Measurements from ENCODE around the gene HSD17B7. TPM values are rescaled to one million over a fixed set of nuclear protein-coding genes. Genes with fewer than 3 reads are reported as not detected.

Gene HSD17B7
- polyA plus RNA-seq, 3 donors, result 11.6 to 15.4 (median 11.9) TPM

GRCh38 chr1:162822391-162823200, 32.1 kb downstream of the HSD17B7 start:
- no peaks in the 10 kb centered on the region for H3K36me3 ChIP-seq (replicated peaks in 1 of 2; ENCODE audit: control insufficient read depth in 1 of 2, insufficient read depth in 2 of 2, low read length in 2 of 2)
- peaks cover 0 to 9% of the 10 kb centered on the region in 2 donors for H3K9me3 ChIP-seq (replicated peaks in 1 of 2; ENCODE audit: control insufficient read depth in 1 of 2, insufficient read depth in 1 of 2, low read length in 2 of 2)
- peaks cover 34 to 42% (median 37%) of the 10 kb centered on the region in 3 donors for H3K27me3 Mint-ChIP-seq (ENCODE audit: low read depth in 3 of 3)
- peak overlapping the region in 1 of 2 donors; percentile 81 for H3K4me3 Mint-ChIP-seq
- peaks cover 9% of the 10 kb centered on the region for H3K4me1 Mint-ChIP-seq
- no peak for TF ChIP-seq CTCF (IDR thresholded peaks at IDR 0.05)
- no peak overlapping the region for H2AFZ ChIP-seq (ENCODE audit: insufficient read depth, low read depth, low read length, poor library complexity, severe bottlenecking)
- H3K79me2 ChIP-seq (ENCODE audit: insufficient read depth, low read length), result no peaks in the 10 kb centered on the region
- 2% methylated on average over 36 of the region's 44 CpGs for whole genome bisulfite sequencing (ENCODE audit: insufficient coverage)
- H4K20me1 ChIP-seq (ENCODE audit: insufficient read depth, low read length), result no peaks in the 10 kb centered on the region
- peaks cover 42 to 46% of the 10 kb centered on the region in 2 donors for H3K27me3 ChIP-seq (ENCODE audit: control insufficient read depth in 2 of 2, insufficient read depth in 2 of 2, low read length in 2 of 2)
- intact Hi-C loops (cut with micrococcal nuclease), result no loop called here
- no peaks in the 10 kb centered on the region for H3K36me3 Mint-ChIP-seq
- H3K27ac ChIP-seq (ENCODE audit: low read depth in 1 of 2, low read length in 2 of 2), result no peak overlapping the region
- no peak overlapping the region for H3K9ac ChIP-seq (ENCODE audit: insufficient read depth, low read length, poor library complexity, severe bottlenecking)
- H3K4me1 ChIP-seq (ENCODE audit: control insufficient read depth in 1 of 2, insufficient read depth in 2 of 2, low read length in 2 of 2), result no peaks in the 10 kb centered on the region
- no peak overlapping the region for H3K4me3 ChIP-seq (replicated peaks in 1 of 3; ENCODE audit: low read depth in 2 of 3, low read length in 3 of 3)
- DNase-seq, result no peak
- H3K9me3 Mint-ChIP-seq, result peaks cover 0 to 9% (median 1%) of the 10 kb centered on the region in 7 donors
- H3K27ac Mint-ChIP-seq, result peak overlapping the region in 1 of 7 donors; percentile 50
- H3K4me2 ChIP-seq (replicated peaks; ENCODE audit: extremely low read depth, low read length, poor library complexity, severe bottlenecking), result no peak overlapping the region

GRCh38 chr1:162823231-162823630, 32.7 kb downstream of the HSD17B7 start:
- H4K20me1 ChIP-seq (ENCODE audit: insufficient read depth, low read length), result no peaks in the 10 kb centered on the region
- TF ChIP-seq CTCF (IDR thresholded peaks at IDR 0.05), result no peak
- no peak overlapping the region for H3K4me2 ChIP-seq (replicated peaks; ENCODE audit: extremely low read depth, low read length, poor library complexity, severe bottlenecking)
- no peaks in the 10 kb centered on the region for H3K36me3 ChIP-seq (replicated peaks in 1 of 2; ENCODE audit: control insufficient read depth in 1 of 2, insufficient read depth in 2 of 2, low read length in 2 of 2)
- no CpG with 5 or more reads among the region's 3 CpGs for WGBS (ENCODE audit: insufficient coverage)
- intact Hi-C loops (cut with micrococcal nuclease), result no loop called here
- H3K27me3 ChIP-seq (ENCODE audit: control insufficient read depth in 2 of 2, insufficient read depth in 2 of 2, low read length in 2 of 2), result peaks cover 42 to 46% of the 10 kb centered on the region in 2 donors
- H3K9ac ChIP-seq (ENCODE audit: insufficient read depth, low read length, poor library complexity, severe bottlenecking), result no peak overlapping the region
- Mint-ChIP-seq H3K27me3 (ENCODE audit: low read depth in 3 of 3) (peaks cover 32 to 42% (median 37%) of the 10 kb centered on the region in 3 donors), H3K4me3 (peak overlapping the region in 1 of 2 donors; percentile 46), H3K27ac (no peak overlapping the region), H3K9me3 (peaks cover 0 to 9% (median 1%) of the 10 kb centered on the region in 7 donors), H3K4me1 (peaks cover 9% of the 10 kb centered on the region), H3K36me3 (no peaks in the 10 kb centered on the region)
- no peaks in the 10 kb centered on the region for H3K4me1 ChIP-seq (ENCODE audit: control insufficient read depth in 1 of 2, insufficient read depth in 2 of 2, low read length in 2 of 2)
- H3K4me3 ChIP-seq (replicated peaks in 1 of 3; ENCODE audit: low read depth in 2 of 3, low read length in 3 of 3), result no peak overlapping the region
- H2AFZ ChIP-seq (ENCODE audit: insufficient read depth, low read depth, low read length, poor library complexity, severe bottlenecking), result no peak overlapping the region
- no peaks in the 10 kb centered on the region for H3K79me2 ChIP-seq (ENCODE audit: insufficient read depth, low read length)
- DNase-seq, result no peak
- no peak overlapping the region for H3K27ac ChIP-seq (ENCODE audit: low read depth in 1 of 2, low read length in 2 of 2)
- H3K9me3 ChIP-seq (replicated peaks in 1 of 2; ENCODE audit: control insufficient read depth in 1 of 2, insufficient read depth in 1 of 2, low read length in 2 of 2), result peaks cover 0 to 9% of the 10 kb centered on the region in 2 donors
